GM10248 (cell line): ENCODE data around the gene ALDH1L1.

Experiments used
- CTCF ChIA-PET: fragments of 300-600 bp; sonication (Branson Sonifier 250); formaldehyde crosslinking; extraction: SDS; loops from one replicate; lab custom pipeline; 2021; ENCODE audit warnings: antibody characterized with exemption; lab: Yijun Ruan, JAX
- POLR2A ChIA-PET: fragments of 350-650 bp; sonication (Branson Sonifier 250); formaldehyde crosslinking; extraction: SDS; loops from one replicate; lab custom pipeline; 2020; ENCODE audit warnings: antibody characterized with exemption; lab: Yijun Ruan, JAX
- DNase-seq: peaks from one replicate; pipeline ENCODE4 v3.0.0; 2012; ENCODE audit errors: extremely low spot score
- CTCF ChIP-seq: IDR thresholded peaks from 2 replicates; pipeline ENCODE4 v1.5.1; 2012; ENCODE audit warnings: mild to moderate bottlenecking, low read depth; ENCODE audit errors: extremely low read depth, missing control alignments, control extremely low read depth

Gene ALDH1L1

GRCh38 chr3:126127904-126128303 lies 52.5 kb downstream of the ALDH1L1 start:
- DNase-seq = no peak
- POLR2A ChIA-PET = no interaction called here
- CTCF ChIA-PET = no interaction called here
- TF ChIP-seq CTCF = no peak

- TF ChIP-seq CTCF = no peak
- ChIA-PET POLR2A (no interaction called here), CTCF (no interaction called here)
- DNase-seq = no peak
These were observed 52.9 kb downstream of the ALDH1L1 start for GRCh38 chr3:126127452-126127851.

GRCh38 chr3:126126811-126127431 lies 53.5 kb downstream of the ALDH1L1 start:
- no peak for DNase-seq
- no peak for TF ChIP-seq CTCF
- CTCF ChIA-PET = no interaction called here
- POLR2A ChIA-PET = no interaction called here

- CTCF ChIA-PET = no interaction called here
- POLR2A ChIA-PET = no interaction called here
- no peak for TF ChIP-seq CTCF
These were observed 54.1 kb downstream of the ALDH1L1 start for GRCh38 chr3:126126286-126126685.

GRCh38 chr3:126125781-126126251 lies 54.6 kb downstream of the ALDH1L1 start:
- CTCF ChIA-PET = interaction anchor here (1.3 kb wide), 1 partner anchor 8 kb away, joined by 3 read pairs; no protein-coding TSS in a partner anchor
- no peak for TF ChIP-seq CTCF
- DNase-seq = no peak
- POLR2A ChIA-PET = no interaction called here

More at GRCh38 chr3:126126286-126126685, 54.1 kb downstream of the ALDH1L1 start:
- DNase-seq = no peak

- CTCF ChIA-PET = interaction anchor here (1.3 kb wide), 1 partner anchor 9 kb away, joined by 3 read pairs; no protein-coding TSS in a partner anchor
These were observed 55.0 kb downstream of the ALDH1L1 start for GRCh38 chr3:126125341-126125740.

More at GRCh38 chr3:126125341-126125740, 55.0 kb downstream of the ALDH1L1 start:
- DNase-seq = no peak
- POLR2A ChIA-PET = no interaction called here
- no peak for TF ChIP-seq CTCF
